MM.1S (cell line): ENCODE results near the gene TP53I13.

Experiments
- DNase-seq: peaks from one replicate; pipeline ENCODE4 v3.0.0-alpha.2; 2015
- H2AFZ ChIP-seq: fragments of 300-600 bp; sonication (generic); 2 replicates; pipeline ENCODE4 v1.6.0; 2016; ENCODE audit warnings: antibody characterized with exemption, low read length
- H3F3A ChIP-seq: fragments of 300-600 bp; sonication (generic); 2 replicates; pipeline ENCODE4 v1.6.1; 2016; ENCODE audit warnings: mild to moderate bottlenecking, antibody characterized with exemption, low read length, moderate library complexity, mixed read lengths; ENCODE audit not compliant: insufficient read depth
- H3K27ac ChIP-seq: fragments of 300-600 bp; sonication (generic); 2 replicates; pipeline ENCODE4 v1.5.1; 2016; ENCODE audit warnings: mild to moderate bottlenecking, low read length
- H3K27me3 ChIP-seq: fragments of 300-600 bp; sonication (generic); replicated peaks from 2 replicates; pipeline ENCODE4 v1.6.0; 2016; ENCODE audit warnings: low read length; ENCODE audit not compliant: insufficient read depth
- H3K36me3 ChIP-seq: fragments of 300-600 bp; sonication (generic); replicated peaks from 2 replicates; pipeline ENCODE4 v1.6.1; 2016; ENCODE audit warnings: mild to moderate bottlenecking, low read length, mixed read lengths; ENCODE audit not compliant: insufficient read depth
- H3K4me1 ChIP-seq: fragments of 300-600 bp; sonication (generic); 2 replicates; pipeline ENCODE4 v1.6.1; 2016; ENCODE audit warnings: low read length, mixed read lengths
- H3K4me2 ChIP-seq: fragments of 300-600 bp; sonication (generic); 2 replicates; pipeline ENCODE4 v1.6.0; 2016; ENCODE audit warnings: low read depth, low read length
- H3K4me3 ChIP-seq: fragments of 300-600 bp; sonication (generic); 2 replicates; pipeline ENCODE4 v1.5.1; 2016; ENCODE audit warnings: low read length, mixed read lengths
- H3K79me2 ChIP-seq: fragments of 300-600 bp; sonication (generic); 2 replicates; pipeline ENCODE4 v1.6.1; 2016; ENCODE audit warnings: mixed run types, low read length, mixed read lengths
- H3K9ac ChIP-seq: fragments of 300-600 bp; sonication (generic); 2 replicates; pipeline ENCODE4 v1.6.1; 2016; ENCODE audit warnings: low read length, mixed read lengths
- H3K9me2 ChIP-seq: fragments of 300-600 bp; sonication (generic); replicated peaks from 2 replicates; pipeline ENCODE4 v1.6.1; 2016; ENCODE audit warnings: mild to moderate bottlenecking, low read length, mixed read lengths; ENCODE audit not compliant: insufficient read depth
- H3K9me3 ChIP-seq: fragments of 300-600 bp; sonication (generic); replicated peaks from 2 replicates; pipeline ENCODE4 v1.6.1; 2016; ENCODE audit warnings: mild to moderate bottlenecking, low read length, mixed read lengths; ENCODE audit not compliant: insufficient read depth
- H4K20me1 ChIP-seq: fragments of 300-600 bp; sonication (generic); 2 replicates; pipeline ENCODE4 v1.6.1; 2016; ENCODE audit warnings: mild to moderate bottlenecking, low read length, moderate library complexity, mixed read lengths; ENCODE audit not compliant: insufficient read depth
- CTCF ChIP-seq: fragments of 300-600 bp; sonication (generic); IDR thresholded peaks from 2 replicates; pipeline ENCODE4 v1.5.1; 2016; ENCODE audit warnings: antibody characterized with exemption, low read length, mixed read lengths
- EZH2 ChIP-seq: fragments of 300-600 bp; sonication (generic); optimal IDR thresholded peaks from 2 replicates; pipeline ENCODE3; 2017; ENCODE audit warnings: low read depth, mild to moderate bottlenecking, antibody characterized with exemption, low read length, mixed read lengths
- EZH2phosphoT487 ChIP-seq: fragments of 300-600 bp; sonication (generic); IDR thresholded peaks from 2 replicates; pipeline ENCODE4 v1.6.1; 2018; ENCODE audit warnings: antibody characterized with exemption, low read length

TP53I13 gene

GRCh38 chr17:29575511-29576213, 7.2 kb downstream of the TP53I13 start:
- no peak overlapping the region for H3K4me3 ChIP-seq
- H4K20me1 ChIP-seq: no peaks in the 10 kb centered on the region
- H3K9ac ChIP-seq: no peak overlapping the region
- TF ChIP-seq CTCF (no peak), EZH2phosphoT487 (no peak), EZH2 (no peak)
- peaks cover 3% of the 10 kb centered on the region; the same call in 1 of the 2 replicates for H3K4me1 ChIP-seq
- H3K9me3 ChIP-seq: no peaks in the 10 kb centered on the region
- no peaks in the 10 kb centered on the region for H3F3A ChIP-seq
- no peaks in the 10 kb centered on the region for H3K36me3 ChIP-seq
- H3K4me2 ChIP-seq: no peak overlapping the region
- no peak overlapping the region for H3K27ac ChIP-seq
- no peaks in the 10 kb centered on the region for H3K9me2 ChIP-seq
- no peak for DNase-seq
- no peaks in the 10 kb centered on the region for H3K79me2 ChIP-seq
- no peak overlapping the region for H2AFZ ChIP-seq
- no peaks in the 10 kb centered on the region for H3K27me3 ChIP-seq

- TF ChIP-seq EZH2 (no peak), CTCF (no peak), EZH2phosphoT487 (no peak)
- Histone ChIP-seq H3K36me3 (no peaks in the 10 kb centered on the region), H3K27ac (no peak overlapping the region)
These were observed 7.9 kb downstream of the TP53I13 start for GRCh38 chr17:29576214-29577000.

GRCh38 chr17:29577001-29577370, 8.5 kb downstream of the TP53I13 start:
- Histone ChIP-seq H3K79me2 (no peaks in the 10 kb centered on the region; the same call in 1 of the 2 replicates), H3F3A (no peaks in the 10 kb centered on the region), H2AFZ (no peak overlapping the region), H3K27me3 (no peaks in the 10 kb centered on the region), H3K9me2 (no peaks in the 10 kb centered on the region), H3K4me1 (peaks cover 8% of the 10 kb centered on the region; the same call in 1 of the 2 replicates), H3K9me3 (no peaks in the 10 kb centered on the region), H3K9ac (no peak overlapping the region), H3K4me2 (no peak overlapping the region), H3K4me3 (no peak overlapping the region), H3K36me3 (no peaks in the 10 kb centered on the region), H4K20me1 (no peaks in the 10 kb centered on the region), H3K27ac (no peak overlapping the region)
- DNase-seq: no peak
- TF ChIP-seq CTCF (no peak), EZH2phosphoT487 (no peak), EZH2 (no peak)

More at GRCh38 chr17:29576214-29577000, 7.9 kb downstream of the TP53I13 start:
- no peaks in the 10 kb centered on the region for H3K9me3 ChIP-seq
- no peak overlapping the region for H3K9ac ChIP-seq
- no peak overlapping the region for H3K4me3 ChIP-seq
- H3K27me3 ChIP-seq: no peaks in the 10 kb centered on the region
- H3K4me1 ChIP-seq: peaks cover 8% of the 10 kb centered on the region; the same call in 1 of the 2 replicates
- H3K79me2 ChIP-seq: no peaks in the 10 kb centered on the region; the same call in 1 of the 2 replicates
- H3K9me2 ChIP-seq: no peaks in the 10 kb centered on the region
- H4K20me1 ChIP-seq: no peaks in the 10 kb centered on the region
- H3K4me2 ChIP-seq: no peak overlapping the region
- H2AFZ ChIP-seq: no peak overlapping the region
- no peaks in the 10 kb centered on the region for H3F3A ChIP-seq
- no peak for DNase-seq
